Muscle layer of duodenum (tissue), 2 donors: Measurements from ENCODE around the gene VLDLR.

ENCODE experiments used
- H3K27ac ChIP-seq: one replicate; pipeline ENCODE4 v1.7.0; 2013; ENCODE audit warnings: mild to moderate bottlenecking, low read length
- H3K27me3 ChIP-seq: one replicate; pipeline ENCODE4 v1.7.0; 2013; ENCODE audit warnings: low read depth, mild to moderate bottlenecking, control low read depth, low read length
- H3K36me3 ChIP-seq, 2 donors: one replicate each; pipeline ENCODE4 v1.7.0; 2013; ENCODE audit warnings: low read length in 2 of 2, control low read depth in 1 of 2, mild to moderate bottlenecking in 1 of 2; ENCODE audit not compliant: insufficient read depth in 2 of 2, control insufficient read depth in 1 of 2
- H3K4me1 ChIP-seq, 2 donors: one replicate each; pipeline ENCODE4 v1.7.0; 2013; ENCODE audit warnings: low read length in 2 of 2, mild to moderate bottlenecking in 2 of 2, control low read depth in 1 of 2, moderate library complexity in 1 of 2; ENCODE audit not compliant: insufficient read depth in 2 of 2, control insufficient read depth in 1 of 2
- H3K4me3 ChIP-seq, 2 donors: one replicate each; pipeline ENCODE4 v1.7.0; 2013; ENCODE audit warnings: low read length in 2 of 2, low read depth in 1 of 2, mild to moderate bottlenecking in 1 of 2
- H3K9me3 ChIP-seq, 2 donors: one replicate each; pipeline ENCODE4 v1.7.0; 2013; ENCODE audit warnings: low read length in 2 of 2, control low read depth in 1 of 2, mild to moderate bottlenecking in 1 of 2; ENCODE audit not compliant: control insufficient read depth in 1 of 2
- donor health status: healthy.

The VLDLR gene

DNA sequence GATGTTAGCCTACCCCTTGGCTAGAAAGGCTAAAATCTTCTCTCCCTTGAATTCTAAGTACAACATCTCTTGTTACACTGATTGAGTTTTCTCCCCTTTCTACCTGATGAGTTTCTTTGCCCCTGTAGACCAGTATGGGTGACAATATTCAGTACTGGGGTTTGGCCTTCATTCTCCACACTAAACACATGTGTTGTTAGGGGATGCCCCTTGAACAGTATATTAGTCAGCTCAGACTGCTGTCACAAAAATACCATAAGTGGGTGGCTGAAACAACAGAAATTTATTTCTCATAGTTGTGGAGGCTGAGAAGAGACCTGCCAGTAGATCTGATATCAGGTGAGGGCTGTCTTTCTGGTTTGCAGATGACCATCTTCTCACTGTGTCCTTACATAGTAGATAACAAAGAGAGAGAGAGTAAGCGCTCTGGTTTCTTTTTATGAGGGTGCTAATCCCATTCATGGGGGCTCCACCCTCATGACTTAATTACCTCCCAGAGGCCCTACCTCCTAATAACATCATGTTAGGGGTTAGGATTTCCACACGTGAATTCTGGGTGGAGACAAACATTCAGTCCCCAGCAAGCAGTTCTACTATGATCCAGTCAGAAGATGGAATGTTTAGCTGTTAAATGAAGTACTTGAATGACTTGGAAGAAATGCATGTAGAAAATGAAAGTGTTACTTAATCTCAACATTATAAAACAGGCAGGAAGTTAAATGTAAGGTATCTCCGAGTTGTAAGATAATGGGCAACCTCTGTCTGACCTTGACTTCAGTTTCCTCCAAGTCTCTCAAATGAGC lies 17.5 kb downstream of the VLDLR start:
- Histone ChIP-seq H3K4me1 (peaks cover 0 to 3% of the 10 kb centered on the region in 2 donors), H3K36me3 (peaks cover 4 to 11% of the 10 kb centered on the region in 2 donors), H3K4me3 (no peak overlapping the region), H3K9me3 (no peaks in the 10 kb centered on the region), H3K27ac (no peak overlapping the region), H3K27me3 (no peaks in the 10 kb centered on the region)

DNA sequence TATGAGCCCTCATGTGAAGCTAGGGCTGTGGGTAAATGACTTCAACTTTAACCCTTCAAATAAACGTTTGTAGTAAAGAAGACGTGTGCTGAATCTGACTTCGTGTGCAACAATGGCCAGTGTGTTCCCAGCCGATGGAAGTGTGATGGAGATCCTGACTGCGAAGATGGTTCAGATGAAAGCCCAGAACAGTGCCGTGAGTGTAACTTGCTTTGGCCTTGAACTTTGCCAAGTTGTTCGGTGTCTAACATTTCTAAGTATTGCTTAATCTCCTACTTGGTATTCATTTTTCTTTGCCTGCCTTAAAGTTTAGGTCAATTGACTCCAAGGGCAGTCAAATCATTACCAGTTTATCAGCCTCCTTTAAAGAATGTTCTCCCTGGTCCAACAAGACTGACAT lies 18.2 kb downstream of the VLDLR start:
- no peak overlapping the region for H3K27ac ChIP-seq

GRCh38 chr9:2640570-2640969 lies 19.0 kb downstream of the VLDLR start:
- Histone ChIP-seq H3K27ac (no peak overlapping the region), H3K36me3 (peaks cover 11 to 14% of the 10 kb centered on the region in 2 donors), H3K4me3 (no peak overlapping the region), H3K9me3 (no peaks in the 10 kb centered on the region), H3K27me3 (no peaks in the 10 kb centered on the region), H3K4me1 (no peaks in the 10 kb centered on the region)

More for the DNA sequence above, 18.2 kb downstream of the VLDLR start:
- Histone ChIP-seq H3K9me3 (no peaks in the 10 kb centered on the region), H3K36me3 (peaks cover 7 to 11% of the 10 kb centered on the region in 2 donors), H3K4me3 (no peak overlapping the region), H3K4me1 (no peaks in the 10 kb centered on the region), H3K27me3 (no peaks in the 10 kb centered on the region)

DNA sequence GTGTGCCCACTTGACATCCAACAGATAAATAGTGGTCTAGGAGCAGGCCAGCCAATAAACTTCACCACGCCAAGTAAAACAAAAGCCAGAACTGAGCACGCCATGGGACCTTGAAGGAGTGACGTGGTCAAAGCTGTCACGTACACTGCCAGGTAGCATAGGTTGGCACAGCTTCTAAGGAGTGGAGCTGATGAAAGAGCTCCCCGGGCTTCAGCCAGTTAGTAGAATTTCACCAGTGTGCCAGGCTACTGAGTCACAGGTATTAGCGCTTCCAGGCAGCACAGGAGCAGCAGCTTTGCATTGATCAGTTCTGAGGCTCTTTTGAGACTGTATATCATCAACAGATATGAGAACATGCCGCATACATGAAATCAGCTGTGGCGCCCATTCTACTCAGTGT lies 19.4 kb downstream of the VLDLR start:
- Histone ChIP-seq H3K27me3 (no peaks in the 10 kb centered on the region), H3K4me3 (no peak overlapping the region), H3K36me3 (peaks cover 11 to 15% of the 10 kb centered on the region in 2 donors), H3K27ac (no peak overlapping the region), H3K9me3 (no peaks in the 10 kb centered on the region), H3K4me1 (no peaks in the 10 kb centered on the region)

DNA sequence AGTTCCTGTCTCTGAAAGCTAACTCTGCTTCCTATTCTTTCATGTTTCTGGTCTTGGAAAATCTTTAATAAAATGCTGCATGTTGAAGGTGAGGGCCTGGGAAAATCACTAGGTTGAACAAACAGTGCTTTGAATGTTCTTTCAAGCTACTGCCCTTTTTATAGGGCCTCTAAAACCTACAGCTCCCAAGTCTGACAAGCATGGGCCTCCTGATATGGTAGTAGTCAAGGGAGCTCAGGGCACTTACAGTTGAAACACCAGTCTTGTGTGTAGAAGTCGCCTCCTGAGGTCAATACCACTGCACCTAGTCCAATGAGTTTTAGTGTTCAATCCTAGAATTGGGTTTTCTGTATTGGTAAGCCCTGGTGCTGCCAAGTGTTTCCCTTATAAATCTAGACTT lies 20.5 kb downstream of the VLDLR start:
- no peaks in the 10 kb centered on the region for H3K9me3 ChIP-seq
- H3K4me1 ChIP-seq = no peaks in the 10 kb centered on the region
- no peaks in the 10 kb centered on the region for H3K27me3 ChIP-seq
- H3K36me3 ChIP-seq = peaks cover 15 to 21% of the 10 kb centered on the region in 2 donors
- H3K4me3 ChIP-seq = no peak overlapping the region
- no peak overlapping the region for H3K27ac ChIP-seq

DNA sequence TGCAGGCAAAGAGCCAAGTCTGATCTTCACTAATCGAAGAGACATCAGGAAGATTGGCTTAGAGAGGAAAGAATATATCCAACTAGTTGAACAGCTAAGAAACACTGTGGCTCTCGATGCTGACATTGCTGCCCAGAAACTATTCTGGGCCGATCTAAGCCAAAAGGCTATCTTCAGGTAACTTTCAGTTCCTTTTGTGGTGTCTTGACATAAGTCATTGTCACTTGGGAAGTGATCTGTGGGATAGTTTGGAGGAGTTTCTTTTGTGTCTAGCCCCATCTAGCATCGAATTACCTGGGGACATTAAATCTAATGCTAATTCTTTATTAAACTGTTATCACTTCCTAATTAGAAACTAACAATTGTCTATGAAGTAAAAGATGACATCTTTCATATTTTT lies 24.0 kb downstream of the VLDLR start:
- Histone ChIP-seq H3K27ac (no peak overlapping the region), H3K36me3 (peaks cover 28 to 46% of the 10 kb centered on the region in 2 donors)

DNA sequence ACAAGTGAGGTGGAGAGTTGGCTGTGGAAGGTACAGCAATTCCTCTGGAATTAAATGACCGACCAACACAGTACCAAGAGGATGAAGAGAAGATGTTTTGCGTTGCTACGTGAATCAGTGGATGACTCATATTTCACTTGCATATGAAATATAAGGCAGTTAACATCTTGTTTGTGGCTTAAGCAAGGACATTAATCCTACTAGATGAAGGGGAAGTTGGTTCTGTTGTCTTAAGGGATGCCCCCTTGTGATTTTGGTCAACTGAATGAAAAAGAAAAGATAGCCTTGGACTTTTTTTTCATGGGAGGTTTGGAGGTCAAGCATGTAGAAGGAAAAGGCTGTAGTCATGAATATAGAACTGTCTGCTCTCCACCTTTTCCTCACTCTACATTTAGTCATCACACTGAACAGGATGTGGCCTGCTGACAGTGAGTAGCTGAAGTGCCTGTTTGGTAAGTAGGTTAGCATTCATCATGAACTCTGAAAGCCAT lies 33.9 kb downstream of the VLDLR start:
- Histone ChIP-seq H3K9me3 (no peaks in the 10 kb centered on the region), H3K36me3 (peaks cover 13 to 34% of the 10 kb centered on the region in 2 donors), H3K27me3 (no peaks in the 10 kb centered on the region), H3K27ac (no peak overlapping the region), H3K4me1 (no peaks in the 10 kb centered on the region), H3K4me3 (no peak overlapping the region)

More for the DNA sequence above, 24.0 kb downstream of the VLDLR start:
- Histone ChIP-seq H3K27me3 (no peaks in the 10 kb centered on the region), H3K4me3 (no peak overlapping the region), H3K9me3 (no peaks in the 10 kb centered on the region), H3K4me1 (no peaks in the 10 kb centered on the region)

- Histone ChIP-seq H3K27ac (no peak overlapping the region), H3K27me3 (no peaks in the 10 kb centered on the region), H3K4me1 (no peaks in the 10 kb centered on the region), H3K36me3 (peaks cover 13 to 17% of the 10 kb centered on the region in 2 donors), H3K4me3 (no peak overlapping the region), H3K9me3 (no peaks in the 10 kb centered on the region)
Measured at GRCh38 chr9:2657427-2657826, 35.8 kb downstream of the VLDLR start.

DNA sequence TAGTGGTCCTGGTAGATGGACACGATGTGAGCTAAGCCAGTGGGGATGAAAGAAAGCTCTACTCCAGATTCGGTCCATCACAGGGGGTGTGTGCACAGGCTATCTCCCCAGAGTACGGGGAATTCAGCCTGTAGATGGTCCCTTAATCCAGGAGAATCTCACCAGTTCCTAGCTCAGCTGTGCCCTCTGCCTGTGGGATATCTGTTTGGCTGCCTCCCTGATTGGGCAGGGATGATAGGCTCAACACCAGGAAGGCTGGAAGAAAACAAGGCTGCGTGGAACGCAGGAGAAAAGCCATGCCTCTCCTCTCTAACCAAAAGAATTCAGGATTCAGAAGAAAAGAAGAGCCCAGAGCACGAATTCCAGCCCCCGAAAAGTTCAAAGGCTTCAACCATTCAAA lies 40.9 kb downstream of the VLDLR start:
- no peaks in the 10 kb centered on the region for H3K27me3 ChIP-seq
- H3K4me1 ChIP-seq = no peaks in the 10 kb centered on the region
- no peaks in the 10 kb centered on the region for H3K36me3 ChIP-seq
- no peak overlapping the region for H3K27ac ChIP-seq
- no peaks in the 10 kb centered on the region for H3K9me3 ChIP-seq
- no peak overlapping the region for H3K4me3 ChIP-seq

DNA sequence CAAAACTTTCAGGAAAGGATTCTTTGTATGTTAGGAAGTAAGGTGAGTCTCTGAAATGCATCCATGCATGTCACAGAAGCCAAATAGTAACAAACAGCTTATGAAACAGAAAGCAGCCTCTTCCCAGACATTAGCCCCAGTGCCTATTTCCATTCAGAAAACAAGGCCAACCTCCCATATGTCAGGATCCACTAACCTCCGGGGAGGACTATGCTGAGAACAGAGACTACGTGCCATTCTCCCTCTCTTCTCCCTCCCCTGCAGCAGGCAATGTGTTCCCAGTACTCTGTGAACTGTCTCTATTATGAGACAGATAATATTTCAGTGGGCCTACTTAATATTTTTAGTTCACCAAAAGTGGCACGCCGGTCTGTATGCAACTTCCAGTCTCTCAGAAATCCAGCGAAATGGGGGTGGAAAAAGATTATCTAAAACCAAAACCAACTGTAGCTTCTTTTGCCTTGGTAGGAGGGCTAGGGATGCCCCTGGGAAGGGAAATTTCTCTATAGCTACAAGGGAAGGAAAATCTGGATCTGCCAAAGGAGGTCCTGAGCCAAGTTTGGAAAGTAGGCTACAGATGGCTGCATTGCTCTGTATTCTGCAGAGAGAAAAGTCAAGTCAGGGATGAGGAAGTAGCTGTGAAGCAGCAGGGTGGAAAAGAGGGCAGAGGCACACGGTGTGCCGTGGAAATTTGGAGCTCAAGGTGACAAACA lies 42.0 kb downstream of the VLDLR start:
- no peaks in the 10 kb centered on the region for H3K27me3 ChIP-seq
- no peaks in the 10 kb centered on the region for H3K36me3 ChIP-seq
- no peaks in the 10 kb centered on the region for H3K9me3 ChIP-seq
- H3K4me1 ChIP-seq = no peaks in the 10 kb centered on the region
- no peak overlapping the region for H3K27ac ChIP-seq
- H3K4me3 ChIP-seq = no peak overlapping the region

DNA sequence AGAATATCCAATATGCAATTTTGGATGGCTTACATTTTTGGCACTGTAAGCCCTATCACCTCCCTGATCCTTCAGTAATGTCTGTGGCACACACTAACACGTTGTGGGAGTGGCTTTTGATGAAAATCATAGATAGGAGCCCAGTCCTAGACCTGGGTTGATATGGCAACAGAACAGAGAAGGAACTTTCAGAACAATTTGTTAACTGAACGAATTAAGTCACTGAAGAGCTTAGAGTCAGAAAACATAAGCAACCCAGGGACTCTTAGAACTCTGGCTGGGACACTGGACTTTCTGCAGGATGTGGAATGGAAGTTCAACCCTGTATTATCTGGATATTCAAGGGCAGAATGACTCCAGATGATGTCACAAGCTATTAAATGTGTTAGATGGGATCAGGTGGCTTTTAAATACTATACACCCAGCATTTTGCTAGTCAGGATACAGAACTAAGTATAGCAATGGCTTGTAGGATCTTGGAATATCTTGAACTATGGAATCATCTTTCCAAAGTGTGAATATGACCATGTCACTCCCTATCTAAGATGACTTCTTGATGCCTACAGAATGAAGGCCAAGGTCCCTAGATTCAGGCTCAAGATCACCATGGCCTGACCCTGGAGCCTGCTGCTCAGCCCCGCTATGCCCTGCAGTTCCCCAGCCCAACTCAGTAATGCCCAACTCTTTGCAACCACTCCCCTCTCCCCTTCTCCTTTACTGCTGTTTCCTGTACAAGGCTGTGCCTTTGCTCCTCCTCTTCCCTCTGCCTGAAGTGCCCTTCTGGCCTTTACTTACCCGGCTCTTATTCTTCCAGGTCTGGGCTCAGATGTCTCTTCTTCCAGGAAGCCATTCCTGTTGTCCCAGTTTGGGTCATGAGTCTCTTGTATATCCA lies 42.8 kb downstream of the VLDLR start:
- Histone ChIP-seq H3K27me3 (no peaks in the 10 kb centered on the region), H3K4me1 (no peaks in the 10 kb centered on the region), H3K36me3 (no peaks in the 10 kb centered on the region), H3K9me3 (no peaks in the 10 kb centered on the region), H3K4me3 (no peak overlapping the region), H3K27ac (no peak overlapping the region)
